UCSD-AML1 (cell line): Measurements from ENCODE around the gene YAP1.
"Not testable (repeated sequence)": the region's sequence is repeated elsewhere in the genome, so short reads cannot be mapped to it uniquely, and the experiment has no call there.

Experiments used
- DNase-seq: peaks from one replicate; lab custom pipeline; 2025; ENCODE audit not compliant: unreplicated experiment; lab: John Stamatoyannopoulos, UW

YAP1 gene

DNA sequence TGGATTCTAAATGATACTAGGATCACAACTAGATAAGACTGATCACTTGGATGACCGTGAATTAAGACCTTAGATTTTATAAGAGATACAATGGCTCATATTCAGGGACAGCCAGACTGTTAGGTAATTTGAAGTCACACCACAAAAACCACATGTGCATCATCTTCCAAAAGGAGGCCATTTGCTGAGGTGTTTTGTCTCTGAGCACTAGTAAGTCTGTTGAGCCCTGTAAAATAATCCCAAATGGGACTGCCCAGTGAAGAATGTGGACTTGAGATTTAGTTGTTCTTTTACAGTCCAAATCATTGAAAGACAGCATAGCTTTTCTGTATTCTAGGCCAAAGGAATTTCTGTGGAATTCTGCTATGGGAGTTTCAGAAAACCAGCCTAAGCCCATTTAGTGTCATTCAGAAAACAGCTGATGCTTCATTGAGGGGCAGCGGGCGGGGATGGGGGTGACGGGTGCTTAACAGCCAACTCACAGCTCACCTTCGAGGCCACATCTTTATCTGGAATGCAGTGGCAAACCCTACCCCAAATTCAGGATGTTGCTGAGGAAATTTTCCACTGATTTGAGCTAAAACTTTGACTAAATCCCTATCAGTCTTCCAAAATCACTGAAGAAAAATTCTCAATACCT, 127.0 kb downstream of the YAP1 start:
- DNase-seq: no peak

DNA sequence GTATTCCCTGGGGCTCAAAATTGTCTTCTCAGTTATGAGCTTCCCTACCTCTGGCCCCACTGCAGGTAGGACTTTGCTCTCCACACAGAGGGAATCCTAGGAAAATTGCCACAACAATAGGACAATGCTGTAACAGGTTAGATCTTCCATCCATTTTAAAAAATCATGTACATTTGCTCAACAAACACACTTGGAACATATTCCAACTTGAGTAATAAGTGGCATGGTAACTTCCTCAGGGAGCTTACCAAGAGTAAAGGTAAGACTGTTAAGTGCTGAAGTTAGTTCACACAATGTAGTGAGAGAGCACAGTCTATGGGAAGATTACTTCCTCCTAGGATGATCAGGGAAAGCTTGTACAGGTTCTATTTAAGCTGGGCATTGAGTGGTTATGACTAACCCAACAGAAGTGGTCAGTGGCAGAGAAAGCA, 128.2 kb downstream of the YAP1 start:
- DNase-seq: no peak

- DNase-seq: no peak
Observed at GRCh38 chr11:102239448-102239847, 129.2 kb downstream of the YAP1 start.

DNA sequence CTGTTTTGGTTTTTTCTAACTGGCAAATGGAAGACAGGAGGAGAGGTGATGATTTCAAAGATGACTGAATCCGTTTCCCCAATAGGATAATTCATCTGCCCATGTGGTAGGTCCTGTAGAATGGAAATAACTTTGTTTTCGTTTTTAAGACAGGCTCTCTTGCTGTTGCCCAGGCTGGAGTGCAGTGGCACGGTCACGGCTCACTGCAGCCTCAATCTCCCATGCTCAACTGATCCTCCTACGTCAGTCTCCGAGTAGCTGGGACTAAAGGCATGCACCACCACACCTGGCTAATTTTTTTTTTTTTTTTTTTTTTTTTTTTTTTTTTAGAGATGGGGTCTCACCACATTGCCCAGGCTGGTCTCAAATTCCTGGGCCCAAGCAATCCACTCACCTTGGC, 129.7 kb downstream of the YAP1 start:
- DNase-seq: no peak

DNA sequence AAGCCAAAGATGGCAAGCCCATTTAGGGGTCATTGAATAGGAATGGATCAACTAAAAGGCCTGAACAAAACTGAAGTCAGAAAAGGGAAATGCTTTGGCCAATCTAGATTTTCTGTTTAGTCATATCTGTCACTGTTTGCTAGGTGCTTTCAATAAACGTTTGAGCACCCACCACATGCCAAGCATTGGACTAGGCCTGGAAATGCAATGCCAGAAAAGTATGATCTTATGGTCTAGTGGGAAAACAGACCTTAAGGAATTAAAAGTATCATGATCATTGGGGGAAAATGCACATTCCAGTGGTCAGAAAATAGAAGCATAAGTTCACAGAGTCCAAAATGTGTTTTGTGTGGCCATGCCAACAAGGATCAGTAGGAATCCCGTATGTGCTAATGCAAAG, 130.3 kb downstream of the YAP1 start:
- no peak for DNase-seq

DNA sequence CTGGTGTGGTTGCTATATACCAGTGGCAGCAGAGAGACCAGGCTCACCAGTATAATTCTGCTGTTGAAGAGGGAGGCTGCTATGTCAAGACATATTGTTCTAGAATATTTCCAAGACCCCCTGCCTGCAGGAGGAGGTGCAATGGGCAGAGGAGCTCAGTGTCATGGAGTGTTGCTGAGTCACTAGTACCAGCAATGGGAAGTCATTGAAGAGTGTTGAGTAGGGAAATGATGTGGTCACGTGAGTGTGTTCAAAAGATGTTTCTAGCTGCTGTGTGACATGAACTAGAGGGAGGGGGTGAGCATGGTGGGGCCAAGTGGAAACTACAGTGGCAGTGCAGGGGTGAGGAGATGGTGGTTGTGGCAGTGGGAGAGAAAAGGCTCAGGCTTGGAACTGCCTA, 130.8 kb downstream of the YAP1 start:
- DNase-seq: no peak

DNA sequence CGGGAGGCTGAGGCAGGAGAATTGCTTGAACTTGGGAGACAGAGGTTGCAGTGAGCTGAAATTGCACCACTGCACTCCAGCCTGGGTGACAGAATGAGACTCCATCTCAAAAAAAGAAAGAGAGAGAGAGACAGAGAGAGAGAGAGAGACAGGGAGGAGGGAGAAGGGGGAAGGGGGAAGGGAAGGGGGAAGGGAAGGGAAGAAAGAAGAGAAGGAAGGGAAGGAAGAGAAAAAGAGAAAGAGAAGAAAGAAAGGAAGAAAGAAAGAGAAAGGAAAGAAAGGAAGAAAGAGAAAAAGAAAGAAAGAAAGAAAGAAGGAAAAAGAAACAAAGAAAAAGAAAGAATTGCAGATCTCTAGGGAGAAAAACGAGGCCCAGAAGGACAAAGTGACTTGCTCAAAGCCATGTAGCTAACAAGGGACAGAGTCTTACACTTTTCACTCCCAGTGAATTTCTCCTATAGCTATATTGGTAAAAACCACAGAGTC, 133.2 kb downstream of the YAP1 start:
- DNase-seq: no peak

GRCh38 chr11:102244681-102245409, 134.6 kb downstream of the YAP1 start:
- no peak for DNase-seq

DNA sequence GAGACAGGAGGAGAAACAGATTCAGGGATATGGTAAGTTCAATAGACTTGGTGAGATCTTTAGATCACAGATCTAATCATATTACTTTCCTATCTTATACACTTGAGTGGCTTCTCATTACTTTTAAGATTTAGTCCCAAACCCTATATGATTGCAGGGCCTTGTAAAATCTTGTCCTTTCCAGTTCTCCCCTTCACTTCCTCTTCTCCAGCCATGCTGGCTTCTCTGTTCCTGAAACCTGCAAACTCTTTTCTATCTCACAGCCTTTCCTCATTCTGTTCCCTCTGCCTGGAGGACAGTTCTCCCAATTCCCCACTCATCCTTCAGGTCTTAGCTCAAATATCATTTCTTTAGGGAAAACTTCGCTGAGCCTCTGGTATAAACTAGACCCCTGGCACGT, 141.2 kb downstream of the YAP1 start:
- no peak for DNase-seq

DNA sequence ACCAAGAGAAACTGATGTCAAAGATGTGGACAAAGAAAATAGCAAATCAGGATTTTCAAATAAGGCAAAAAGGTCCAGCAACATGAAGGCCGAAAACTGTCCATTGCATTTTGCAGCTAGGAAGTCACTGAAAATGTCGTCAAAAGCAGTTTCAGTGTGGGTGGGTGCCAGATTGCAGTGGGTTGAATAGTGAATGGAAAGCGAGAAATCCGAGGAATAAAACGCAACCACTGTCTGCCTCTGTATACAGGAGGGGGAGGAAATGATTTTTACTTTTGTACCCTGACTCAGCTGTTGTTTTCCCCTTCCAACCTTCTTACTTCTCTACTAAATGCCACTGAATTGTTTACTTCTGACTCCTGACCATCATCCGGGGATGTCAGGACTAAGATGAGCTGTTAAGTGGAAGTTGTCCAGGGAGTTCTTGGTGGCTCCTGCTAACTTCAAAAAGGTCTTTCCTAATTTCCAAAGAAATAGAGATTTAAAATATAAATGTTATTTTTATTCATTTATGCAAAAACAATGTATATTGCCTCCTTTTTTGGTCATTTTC, 142.2 kb downstream of the YAP1 start:
- DNase-seq: no peak

DNA sequence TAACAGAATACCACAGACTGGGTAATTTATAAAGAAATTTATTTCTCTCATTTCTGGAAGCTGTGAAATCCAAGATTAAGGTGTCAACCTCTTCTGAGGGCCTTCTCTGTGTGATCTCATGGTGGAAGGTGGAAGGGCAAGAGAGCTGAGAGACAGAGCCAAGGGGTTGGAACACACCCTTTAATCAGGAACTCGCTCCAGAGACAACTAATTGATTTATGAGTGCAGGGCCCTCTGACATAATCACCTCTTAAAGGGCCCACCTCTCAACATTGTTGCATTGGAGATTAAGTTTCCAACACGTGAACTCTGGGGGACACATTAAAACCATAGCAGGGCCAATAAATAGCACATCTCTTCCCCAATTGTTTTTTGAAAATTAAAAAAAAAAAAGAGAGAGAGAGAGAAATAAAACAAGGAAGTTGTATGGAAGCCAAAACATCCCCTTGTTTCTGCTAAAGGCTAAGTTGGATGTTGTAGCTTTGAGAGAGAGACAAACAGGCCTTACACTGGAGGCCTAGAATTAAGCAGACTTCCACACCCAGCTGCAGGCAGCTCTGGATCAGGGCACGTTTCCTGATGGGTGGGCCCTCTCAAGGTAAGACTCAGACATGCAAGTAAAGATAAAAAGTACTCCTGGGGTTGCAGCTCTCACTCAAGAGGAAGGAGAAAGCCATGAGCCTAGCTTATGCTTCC, 142.9 kb downstream of the YAP1 start:
- DNase-seq: no peak

- DNase-seq: no peak
Observed at GRCh38 chr11:102254047-102254446, 143.8 kb downstream of the YAP1 start.

DNA sequence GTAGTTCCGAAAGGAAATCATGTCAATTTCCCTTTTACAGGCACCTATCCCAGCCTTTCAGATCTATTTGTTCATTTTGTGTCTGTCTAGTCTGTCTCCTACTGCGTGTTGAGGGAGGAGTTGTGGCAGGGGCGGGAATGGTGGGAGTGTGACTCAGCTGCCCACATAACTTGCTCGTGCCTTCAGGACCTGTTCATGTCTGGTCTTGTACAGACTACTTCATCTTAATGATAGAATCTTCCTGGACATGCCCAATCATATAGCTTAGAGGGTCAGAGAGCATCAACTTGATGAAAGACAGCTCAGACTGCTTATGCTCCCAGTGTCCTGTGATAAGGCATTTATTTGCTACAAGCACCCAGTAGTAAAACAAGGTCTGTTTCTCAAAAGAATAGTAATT, 146.0 kb downstream of the YAP1 start:
- no peak for DNase-seq

DNA sequence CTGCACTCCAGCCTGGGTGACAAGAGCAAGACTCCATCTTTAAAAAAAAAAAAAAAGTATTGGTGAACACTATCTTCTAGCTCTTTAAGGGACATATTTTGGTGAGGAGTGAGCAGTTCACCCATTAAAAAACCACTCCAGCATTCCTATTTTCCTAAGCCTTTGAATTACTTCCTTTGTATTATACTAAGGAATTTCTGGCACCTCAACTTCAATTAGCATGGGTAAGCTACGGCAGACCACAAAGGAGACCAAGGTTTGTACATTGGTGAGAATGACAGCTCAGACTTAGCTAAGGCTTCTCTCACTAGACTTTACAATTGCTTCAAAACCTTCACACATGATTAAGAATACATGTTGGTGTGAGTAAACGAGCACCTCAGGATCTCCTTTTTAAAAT, 150.0 kb downstream of the YAP1 start:
- DNase-seq: no peak

DNA sequence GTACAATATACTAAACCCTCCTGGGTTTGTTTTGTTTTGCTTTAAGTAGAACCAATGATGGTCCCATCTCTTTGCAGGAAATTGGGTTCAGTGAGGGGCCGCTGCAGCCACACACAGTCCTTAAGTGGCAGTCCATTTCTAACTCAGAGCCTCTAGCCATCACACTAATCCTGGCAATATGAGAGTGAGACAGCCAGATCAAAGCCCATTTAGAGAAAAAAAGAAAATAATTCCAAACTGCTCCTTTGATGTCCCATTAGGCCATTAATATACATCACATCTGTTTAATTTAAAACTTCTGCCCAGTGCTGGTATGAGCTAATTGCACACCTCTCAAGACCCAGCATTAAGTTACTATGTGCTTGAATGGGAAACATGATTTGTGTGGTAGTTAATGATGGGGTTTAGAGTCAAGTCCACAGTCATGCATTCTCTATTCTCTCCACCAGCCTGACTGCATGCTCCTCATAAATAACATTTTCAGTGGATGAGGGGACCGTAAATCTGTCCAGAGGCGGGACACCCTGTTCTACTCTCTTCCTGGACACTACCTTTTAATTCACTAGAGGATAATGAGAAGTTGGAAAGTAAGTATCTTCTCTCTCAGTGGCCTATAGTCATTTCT, 153.2 kb downstream of the YAP1 start:
- DNase-seq: no peak

DNA sequence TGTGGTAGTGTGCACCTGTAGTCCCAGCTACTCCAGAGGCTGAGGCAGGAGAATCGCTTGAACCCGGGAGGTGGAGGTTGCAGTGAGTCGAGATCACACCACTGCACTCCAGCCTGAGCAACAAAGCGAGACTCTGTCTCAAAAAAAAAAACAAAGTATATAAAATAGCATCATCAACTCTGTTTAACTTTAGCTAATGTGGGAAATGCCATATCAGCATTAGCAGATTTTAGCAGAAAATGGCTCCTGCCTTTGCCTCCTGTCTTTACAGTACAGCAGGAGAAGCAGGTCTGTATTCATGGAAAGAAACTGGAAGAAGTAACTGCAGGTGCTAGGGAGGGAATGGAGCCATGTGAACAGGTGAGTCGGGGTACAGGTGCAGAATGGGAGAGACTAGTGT, 154.5 kb downstream of the YAP1 start:
- DNase-seq: not testable (repeated sequence)

DNA sequence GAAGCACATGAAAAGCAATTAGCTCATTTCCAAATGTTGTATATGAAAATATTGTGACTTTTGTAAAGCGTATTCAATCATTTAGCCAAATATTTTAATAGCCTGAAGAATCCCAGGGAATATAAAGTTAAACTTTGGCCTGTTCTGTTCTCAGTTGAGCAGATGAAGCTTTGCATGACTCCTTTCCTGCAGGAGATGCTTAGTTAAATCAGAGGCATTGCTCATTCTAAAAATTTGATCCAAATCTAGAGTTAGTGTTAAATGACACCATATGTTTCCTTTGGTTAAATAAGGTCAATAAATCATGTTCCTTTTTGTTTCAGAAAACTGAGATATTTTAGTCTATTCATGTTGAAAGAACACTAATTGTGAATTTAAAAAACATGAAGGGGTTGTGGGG, 155.9 kb downstream of the YAP1 start:
- no peak for DNase-seq

- no peak for DNase-seq
Observed at GRCh38 chr11:102267609-102268008, 157.4 kb downstream of the YAP1 start.

GRCh38 chr11:102268083-102268984, 158.1 kb downstream of the YAP1 start:
- DNase-seq: peak; percentile 10

- no peak for DNase-seq
Observed at GRCh38 chr11:102268985-102269470, 158.8 kb downstream of the YAP1 start.
